ENCODE measurements around the gene KIF6.
"Not testable (repeated sequence)": the region's sequence is repeated elsewhere in the genome, so short reads cannot be mapped to it uniquely, and the experiment has no call there.

KIF6 gene

DNA sequence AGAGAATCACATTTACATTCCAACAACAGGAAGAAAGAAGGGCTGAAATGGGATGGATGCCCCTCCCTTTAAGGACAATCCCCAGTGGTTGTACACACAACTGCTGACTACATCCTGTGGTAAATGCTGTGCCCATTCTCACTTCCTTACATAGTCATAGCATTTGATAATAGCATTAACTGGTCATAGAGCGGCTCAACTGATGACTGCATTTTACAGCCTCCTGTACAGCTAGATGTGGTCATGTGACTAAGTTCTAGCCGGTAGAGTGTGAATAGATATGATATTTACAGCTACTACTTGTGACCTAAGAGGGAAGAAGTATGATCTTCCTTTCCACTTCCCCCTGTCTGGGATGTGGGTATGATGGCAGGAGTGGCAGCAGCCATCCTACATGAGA is 435.7 kb downstream of the KIF6 start:
- no peak for DNase-seq (ENCODE audit: low spot score)

DNA sequence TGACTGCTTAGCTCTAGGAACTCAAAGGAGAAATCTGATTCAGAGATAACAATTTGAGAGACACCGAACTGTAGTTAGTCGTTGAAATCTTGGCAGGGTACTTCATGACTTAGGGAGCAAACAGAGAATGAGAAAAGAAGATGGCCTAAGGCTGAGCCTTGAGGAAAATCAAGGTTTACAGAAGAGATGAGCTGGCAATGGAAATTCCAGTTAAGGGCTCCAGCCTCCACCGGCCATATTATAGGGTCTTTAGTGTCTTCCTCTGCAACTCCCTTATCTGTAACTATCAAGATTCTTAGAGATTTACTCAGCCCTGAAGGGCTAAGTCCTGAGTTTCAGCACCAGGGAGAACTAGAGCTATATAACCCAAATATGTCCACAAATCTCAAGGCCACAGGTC is 437.6 kb downstream of the KIF6 start:
- no peak for DNase-seq (ENCODE audit: low spot score)

DNA sequence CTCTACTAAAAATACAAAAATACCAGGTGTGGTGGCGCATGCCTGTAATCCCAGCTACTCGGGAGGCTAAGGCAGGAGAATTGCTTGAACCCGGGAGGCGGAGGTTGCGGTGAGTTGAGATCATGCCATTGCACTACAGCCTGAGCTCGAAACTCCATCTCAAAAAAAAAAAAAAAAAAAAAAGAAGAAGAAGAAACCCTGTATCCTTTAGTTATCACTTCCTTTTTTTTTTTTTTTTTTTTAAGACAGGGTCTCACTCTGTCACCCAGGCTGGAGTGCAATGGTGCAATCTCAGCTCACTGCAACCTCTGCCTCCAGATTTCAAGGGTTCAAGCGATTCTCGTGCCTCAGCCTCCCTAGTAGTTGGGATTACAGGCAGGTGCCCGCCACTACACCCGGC is 438.6 kb downstream of the KIF6 start:
- not testable (repeated sequence) for DNase-seq (ENCODE audit: low spot score)

DNA sequence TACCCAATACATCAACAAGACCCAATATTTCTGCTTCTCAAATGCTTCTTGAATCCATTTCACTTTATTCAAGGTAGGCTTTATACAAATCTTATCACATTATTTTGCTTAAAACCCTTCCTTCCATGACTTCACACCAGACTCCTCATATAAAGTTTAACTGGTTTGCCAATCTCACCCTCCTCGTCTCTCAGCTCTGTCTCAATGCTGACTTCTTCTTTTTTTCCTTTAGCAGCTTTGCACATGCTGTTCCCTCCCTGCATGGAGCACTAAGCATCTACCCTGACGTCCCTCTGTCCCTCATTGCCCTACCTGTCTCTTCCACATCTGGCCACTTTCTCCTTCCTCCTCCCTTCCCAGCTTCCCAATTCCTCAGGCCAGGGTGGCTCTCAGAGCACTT is 442.4 kb downstream of the KIF6 start:
- DNase-seq (ENCODE audit: low spot score) = no peak

DNA sequence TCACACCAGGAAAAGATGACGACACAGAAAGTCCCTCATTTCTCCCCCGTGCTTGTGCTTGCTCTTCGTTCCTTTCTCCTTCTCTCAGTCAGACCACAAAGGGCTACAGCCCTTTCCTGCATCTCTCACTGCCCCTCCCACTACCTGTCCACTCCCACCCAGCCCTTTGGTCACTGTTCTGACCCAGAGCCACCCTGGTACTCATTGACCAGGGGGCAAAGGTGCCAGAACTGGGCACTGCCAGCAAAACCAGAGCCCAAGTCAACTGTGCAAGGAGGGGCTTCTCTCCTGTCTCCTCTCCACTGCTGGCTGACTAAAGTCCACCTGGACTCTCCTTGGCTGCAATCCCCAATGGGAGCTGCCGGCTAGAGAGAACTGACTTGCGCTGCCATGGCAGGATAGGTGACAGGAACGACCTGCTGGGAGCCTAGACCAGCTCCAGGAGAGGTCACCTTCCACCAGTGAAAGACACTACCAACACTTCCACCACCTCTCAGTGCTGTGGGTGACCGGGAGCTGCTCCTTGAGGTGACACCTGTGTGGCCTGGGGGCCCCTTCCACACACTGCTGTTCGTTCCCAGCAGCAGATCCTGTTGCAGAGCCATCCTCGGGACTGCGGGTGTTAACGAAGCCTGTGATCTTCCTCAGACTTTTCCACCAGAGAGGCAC is 443.8 kb downstream of the KIF6 start:
- DNase-seq (ENCODE audit: low spot score) = no peak

DNA sequence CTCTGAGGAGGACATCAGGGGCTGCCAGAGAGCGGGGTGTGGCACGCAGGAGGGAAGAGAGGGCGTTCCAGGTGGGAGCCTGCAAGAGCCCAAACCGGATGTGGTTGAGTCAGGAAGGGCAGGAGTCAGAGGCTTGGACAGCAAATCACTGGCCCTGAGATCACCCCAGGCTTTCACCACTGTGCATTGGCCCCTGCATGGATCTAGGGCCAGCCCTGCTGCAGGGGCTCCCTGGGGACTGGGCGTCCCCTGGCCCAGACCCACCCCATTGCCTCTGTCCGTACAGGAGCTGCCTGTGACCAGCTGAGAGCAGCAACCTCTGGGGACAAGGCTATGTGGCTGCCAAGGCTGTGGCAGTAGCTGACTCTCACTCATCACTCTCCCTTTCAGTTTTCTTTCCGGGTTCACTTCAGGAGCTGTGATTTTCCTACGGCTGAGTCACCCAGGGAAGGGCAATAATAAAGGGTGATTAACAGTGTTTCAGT is 444.9 kb downstream of the KIF6 start:
- no peak for DNase-seq (ENCODE audit: low spot score)

Data from HuH-7.5 (cell line).